ENCODE measurements around the gene PKD2L1. TPM values are rescaled to one million over a fixed set of nuclear protein-coding genes. Genes with fewer than 3 reads are reported as not detected.

Gene PKD2L1
- total RNA-seq, 1 donor from 2014 or later, result not detected

- DNase-seq (ENCODE audit: extremely low read depth, low read depth, low spot score), result no peak
These were observed 26.3 kb upstream of the PKD2L1 start for GRCh38 chr10:100356067-100357017.

GRCh38 chr10:100355086-100355485, 25.1 kb upstream of the PKD2L1 start:
- DNase-seq (ENCODE audit: extremely low read depth, low read depth, low spot score), result no peak

GRCh38 chr10:100353770-100354485, 23.9 kb upstream of the PKD2L1 start:
- no peak for DNase-seq (ENCODE audit: extremely low read depth, low read depth, low spot score)

GRCh38 chr10:100350914-100351485, 21.0 kb upstream of the PKD2L1 start:
- no peak for DNase-seq (ENCODE audit: extremely low read depth, low read depth, low spot score)

- no peak for DNase-seq (ENCODE audit: extremely low read depth, low read depth, low spot score)
These were observed 19.6 kb upstream of the PKD2L1 start for GRCh38 chr10:100349672-100350071.

- no peak for DNase-seq (ENCODE audit: extremely low read depth, low read depth, low spot score)
These were observed 19.1 kb upstream of the PKD2L1 start for GRCh38 chr10:100349087-100349486.

- DNase-seq (ENCODE audit: extremely low read depth, low read depth, low spot score), result no peak
These were observed 18.4 kb upstream of the PKD2L1 start for GRCh38 chr10:100348389-100348927.

GRCh38 chr10:100347568-100348195, 17.7 kb upstream of the PKD2L1 start:
- no peak for DNase-seq (ENCODE audit: extremely low read depth, low read depth, low spot score)

- DNase-seq (ENCODE audit: extremely low read depth, low read depth, low spot score), result no peak
These were observed 16.9 kb upstream of the PKD2L1 start, which contains the start of gene SCD for GRCh38 chr10:100346765-100347567. TSS of gene SCD (plus strand) at chr10:100347233. CDS start at chr10:100347505, 272 bp downstream.

GRCh38 chr10:100346351-100346764, 16.3 kb upstream of the PKD2L1 start:
- no peak for DNase-seq (ENCODE audit: extremely low read depth, low read depth, low spot score)

GRCh38 chr10:100345570-100346330, 15.7 kb upstream of the PKD2L1 start:
- DNase-seq (ENCODE audit: extremely low read depth, low read depth, low spot score), result no peak

GRCh38 chr10:100344241-100344788, 14.3 kb upstream of the PKD2L1 start:
- DNase-seq (ENCODE audit: extremely low read depth, low read depth, low spot score), result no peak

GRCh38 chr10:100342627-100342972, 12.6 kb upstream of the PKD2L1 start:
- DNase-seq (ENCODE audit: extremely low read depth, low read depth, low spot score), result no peak

GRCh38 chr10:100341953-100342626, 12.1 kb upstream of the PKD2L1 start:
- no peak for DNase-seq (ENCODE audit: extremely low read depth, low read depth, low spot score)

GRCh38 chr10:100340948-100341847, 11.2 kb upstream of the PKD2L1 start:
- no peak for DNase-seq (ENCODE audit: extremely low read depth, low read depth, low spot score)

- no peak for DNase-seq (ENCODE audit: extremely low read depth, low read depth, low spot score)
These were observed 9.2 kb upstream of the PKD2L1 start for GRCh38 chr10:100339236-100339635.

GRCh38 chr10:100338434-100339036, 8.5 kb upstream of the PKD2L1 start:
- no peak for DNase-seq (ENCODE audit: extremely low read depth, low read depth, low spot score)
